B cell (primary cell): ENCODE measurements around the gene UMAD1. TPM values are rescaled to one million over a fixed set of nuclear protein-coding genes. Genes with fewer than 3 reads are reported as not detected.

Experiments
- ATAC-seq: fragments of 200-7000 bp; cut with Tn5 transposase; one replicate; pipeline ENCODE4 v1.10.0; 2021; ENCODE audit warnings: low read depth, mild to moderate bottlenecking, moderate number of reproducible peaks, moderate library complexity
- CTCF ChIA-PET: fragments of 350-600 bp; sonication (Branson Sonifier 250); formaldehyde crosslinking; loops from one replicate; lab custom pipeline; 2021; ENCODE audit warnings: antibody characterized with exemption, inconsistent platforms; lab: Charles Lee
- POLR2A ChIA-PET: fragments of 350-600 bp; sonication (Branson Sonifier 250); formaldehyde crosslinking; loops from one replicate; lab custom pipeline; 2021; ENCODE audit warnings: antibody characterized with exemption; lab: Charles Lee
- DNase-seq: peaks from one replicate; pipeline ENCODE4 v3.0.0; 2013
- H2AFZ ChIP-seq: 2 replicates; pipeline ENCODE4 v1.6.1; 2012; ENCODE audit warnings: mild to moderate bottlenecking, low read depth, low read length; ENCODE audit not compliant: insufficient read depth, poor library complexity, severe bottlenecking
- H3K27ac ChIP-seq, 2 donors: 1 replicate in 1 of 2; 2 replicates in 1 of 2; pipeline ENCODE4 v1.5.1; 2012 to 2013; ENCODE audit warnings: low read length in 2 of 2, mild to moderate bottlenecking in 2 of 2, moderate library complexity in 1 of 2
- H3K27me3 ChIP-seq, 4 experiments: fragments of 200-600 bp in 1 of 4; sonication (generic) in 1 of 4; replicated peaks in 1 of 4; 1 replicate in 2 of 4; 2 replicates in 2 of 4; pipeline versions ENCODE4 v1.6.1 to v1.7.0; 2013 to 2016; ENCODE audit warnings: low read length in 3 of 4, mild to moderate bottlenecking in 2 of 4, mixed read lengths in 1 of 4, moderate library complexity in 1 of 4; ENCODE audit not compliant: insufficient read depth in 4 of 4, control insufficient read depth in 3 of 4; ENCODE audit errors: control extremely low read depth in 1 of 4
- H3K36me3 ChIP-seq, 2 experiments: replicated peaks in 1 of 2; 1 replicate in 1 of 2; 2 replicates in 1 of 2; pipeline versions ENCODE4 v1.6.1 to v1.7.1; 2013; ENCODE audit warnings: low read length in 1 of 2; ENCODE audit not compliant: insufficient read depth in 2 of 2, control insufficient read depth in 1 of 2; ENCODE audit errors: control extremely low read depth in 1 of 2, extremely low read depth in 1 of 2
- H3K4me1 ChIP-seq, 2 donors: fragments of 200-600 bp in 1 of 2; sonication (generic) in 1 of 2; 1 replicate in 1 of 2; 2 replicates in 1 of 2; pipeline versions ENCODE4 v1.5.1 to v1.6.1; 2013 to 2017; ENCODE audit warnings: low read length in 2 of 2; ENCODE audit not compliant: control insufficient read depth in 2 of 2, insufficient read depth in 2 of 2
- H3K4me2 ChIP-seq: replicated peaks from 2 replicates; pipeline ENCODE3; 2012; ENCODE audit warnings: mild to moderate bottlenecking, low read depth, low read length; ENCODE audit not compliant: poor library complexity, severe bottlenecking
- H3K4me3 ChIP-seq, 5 experiments: fragments of 200-600 bp in 1 of 5; sonication (generic) in 1 of 5; 1 replicate in 3 of 5; 2 replicates in 2 of 5; pipeline versions ENCODE4 v1.5.1 to v1.7.0; 2011 to 2016; ENCODE audit warnings: low read length in 4 of 5, mild to moderate bottlenecking in 4 of 5, low read depth in 2 of 5, control low read depth in 1 of 5, moderate library complexity in 1 of 5; ENCODE audit not compliant: insufficient read depth in 1 of 5; ENCODE audit errors: control extremely low read depth in 1 of 5, extremely low read depth in 1 of 5
- H3K79me2 ChIP-seq: fragments of 200-600 bp; sonication (generic); one replicate; pipeline ENCODE4 v1.6.0; 2016; ENCODE audit warnings: low read length; ENCODE audit not compliant: control insufficient read depth, insufficient read depth
- H3K9ac ChIP-seq: fragments of 200-600 bp; sonication (generic); 2 replicates; pipeline ENCODE4 v1.6.1; 2017; ENCODE audit warnings: mild to moderate bottlenecking, low read length, moderate library complexity
- H3K9me3 ChIP-seq, 3 donors: one replicate each; pipeline versions ENCODE4 v1.6.1 to v1.7.1; 2013; ENCODE audit warnings: low read length in 2 of 3; ENCODE audit not compliant: control insufficient read depth in 2 of 3, insufficient read depth in 1 of 3; ENCODE audit errors: control extremely low read depth in 1 of 3
- H4K20me1 ChIP-seq: 2 replicates; pipeline ENCODE4 v1.6.0; 2012; ENCODE audit warnings: mild to moderate bottlenecking, low read length; ENCODE audit not compliant: insufficient read depth, control insufficient read depth, poor library complexity, severe bottlenecking
- H3K27ac Mint-ChIP-seq: one replicate; pipeline ENCODE4 v1.8.0; 2021; ENCODE audit warnings: mixed read lengths
- H3K27me3 Mint-ChIP-seq: one replicate; pipeline ENCODE4 v1.8.0; 2021; ENCODE audit warnings: mixed read lengths
- H3K4me1 Mint-ChIP-seq: one replicate; pipeline ENCODE4 v1.8.0; 2021; ENCODE audit warnings: mixed read lengths
- H3K4me3 Mint-ChIP-seq: one replicate; pipeline ENCODE4 v1.8.0; 2021; ENCODE audit warnings: mixed read lengths
- H3K9me3 Mint-ChIP-seq: one replicate; pipeline ENCODE4 v1.8.0; 2022; ENCODE audit warnings: mixed read lengths; ENCODE audit not compliant: insufficient read depth
- CTCF ChIP-seq: fragments of 200-600 bp; IDR thresholded peaks from one replicate; pipeline ENCODE4 v1.8.0; 2022; ENCODE audit warnings: antibody characterized with exemption, mild to moderate bottlenecking
- EZH2 ChIP-seq: IDR thresholded peaks from 2 replicates; pipeline ENCODE4 v1.6.1; 2012; ENCODE audit warnings: borderline replicate concordance, low read depth, mild to moderate bottlenecking, moderate library complexity, low read length; ENCODE audit not compliant: insufficient read depth, poor library complexity, severe bottlenecking
- WGBS: methylation state at CpG from one replicate; pipeline ENCODE4 v1.1.5; 2013; ENCODE audit warnings: missing lambda C conversion rate; ENCODE audit not compliant: insufficient coverage; 5-methylcytosine and 5-hydroxymethylcytosine counted together
- intact Hi-C: fragments of 100-400 bp; cut with micrococcal nuclease; formaldehyde crosslinking; loops from one replicate; pipeline ENCODE4 v1.10.0; 2022
- polyA plus RNA-seq: library from polyadenylated mRNA; depleted of rRNA; stranded (reverse); fragments of >200 nt; gene quantifications from 2 replicates; pipeline ENCODE4 v1.2.3, GENCODE V29; 2012
- total RNA-seq, 2 donors: library from RNA; stranded (reverse); fragments of 120-200 nt in 1 of 2; gene quantifications; 1 replicate in 1 of 2; 2 replicates in 1 of 2; pipeline versions ENCODE4 v1.2.3 to v1.2.4, GENCODE V29; 2013 to 2022

The UMAD1 gene
- total and polyA plus RNA-seq, 2 donors (not counting 1 experiment from before 2014, with no cell fraction given), result 11.6 to 25.9 TPM

DNA sequence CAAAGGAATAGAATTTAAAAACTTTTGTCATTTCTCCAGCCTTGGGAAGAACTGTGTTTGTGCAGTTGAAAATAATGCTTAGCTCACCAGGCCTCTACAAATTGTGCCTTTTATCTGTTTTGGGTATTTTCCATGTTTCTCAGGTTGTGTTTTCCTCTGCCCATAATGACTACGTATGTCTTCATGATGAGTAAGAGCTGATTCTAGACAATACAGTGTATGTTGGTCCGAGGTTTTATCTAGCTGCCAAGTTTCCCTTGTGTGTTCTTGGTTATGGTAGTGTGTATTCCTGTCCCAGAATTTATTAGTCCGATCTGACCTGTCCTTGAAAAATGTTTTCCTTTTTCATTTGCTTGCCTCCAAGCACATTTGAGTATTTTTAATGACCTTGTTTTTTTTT lies 244.3 kb downstream of the UMAD1 start:
- TF ChIP-seq EZH2, result no peak
- TF ChIP-seq CTCF, result no peak

GRCh38 chr7:7889791-7890568 lies 249.4 kb downstream of the UMAD1 start:
- no peaks in the 10 kb centered on the region for H3K36me3 ChIP-seq
- Mint-ChIP-seq H3K4me1 (no peaks in the 10 kb centered on the region), H3K27ac (no peak overlapping the region), H3K27me3 (no peaks in the 10 kb centered on the region), H3K9me3 (no peaks in the 10 kb centered on the region), H3K4me3 (no peak overlapping the region)
- H3K4me2 ChIP-seq, result no peak overlapping the region
- WGBS, result 100% methylated on average over 2 of the region's 5 CpGs
- ChIA-PET CTCF (no interaction called here), POLR2A (no interaction called here)
- no peaks in the 10 kb centered on the region for H3K9me3 ChIP-seq
- TF ChIP-seq EZH2 (no peak), CTCF (no peak)
- H2AFZ ChIP-seq, result no peak overlapping the region
- DNase-seq (no peak), ATAC-seq (no peak)
- H3K9ac ChIP-seq, result no peak overlapping the region
- H3K4me3 ChIP-seq, result no peak overlapping the region
- H3K4me1 ChIP-seq, result no peaks in the 10 kb centered on the region
- no peaks in the 10 kb centered on the region for H4K20me1 ChIP-seq
- no peaks in the 10 kb centered on the region for H3K27me3 ChIP-seq
- H3K27ac ChIP-seq, result no peak overlapping the region
- intact Hi-C loops, result no loop called here
- no peaks in the 10 kb centered on the region for H3K79me2 ChIP-seq

More for the DNA sequence above, 244.3 kb downstream of the UMAD1 start:
- H2AFZ ChIP-seq, result no peak overlapping the region
- Mint-ChIP-seq H3K9me3 (no peaks in the 10 kb centered on the region), H3K4me1 (peaks cover 6% of the 10 kb centered on the region), H3K27me3 (no peaks in the 10 kb centered on the region), H3K27ac (no peak overlapping the region), H3K4me3 (no peak overlapping the region)
- H3K4me3 ChIP-seq, result no peak overlapping the region
- H3K4me1 ChIP-seq, result peaks cover 15 to 20% of the 10 kb centered on the region in 2 donors
- ChIA-PET CTCF (interaction anchor here (0.7 to 1.0 kb wide), 2 partner anchors 17 to 28 kb away, joined by 4 read pairs; no protein-coding TSS in a partner anchor), POLR2A (no interaction called here)
- H3K27me3 ChIP-seq, result no peaks in the 10 kb centered on the region
- no peaks in the 10 kb centered on the region for H3K9me3 ChIP-seq
- H3K27ac ChIP-seq, result no peak overlapping the region
- no peaks in the 10 kb centered on the region for H4K20me1 ChIP-seq
- no peaks in the 10 kb centered on the region for H3K79me2 ChIP-seq
- no peak for DNase-seq
- WGBS, result no CpG with 5 or more reads among the region's 3 CpGs
- no peaks in the 10 kb centered on the region for H3K36me3 ChIP-seq
- H3K9ac ChIP-seq, result no peak overlapping the region
- no peak for ATAC-seq
- intact Hi-C loops, result no loop called here
- H3K4me2 ChIP-seq, result no peak overlapping the region
